ENCODE results near the gene PGGHG.

PGGHG gene

GRCh38 chr11:251550-251949 lies 37.4 kb upstream of the PGGHG start:
- TF ChIP-seq CTCF (IDR thresholded peaks at IDR 0.05; ENCODE audit: low read depth, low read length): no peak
- H3K4me3 ChIP-seq (ENCODE audit: low read depth, low read length): no peak overlapping the region

GRCh38 chr11:252666-253065 lies 36.3 kb upstream of the PGGHG start:
- H3K4me3 ChIP-seq (ENCODE audit: low read depth, low read length): no peak overlapping the region
- no peak for TF ChIP-seq CTCF (IDR thresholded peaks at IDR 0.05; ENCODE audit: low read depth, low read length)

GRCh38 chr11:253160-253885 lies 35.6 kb upstream of the PGGHG start:
- no peak overlapping the region for H3K4me3 ChIP-seq (ENCODE audit: low read depth, low read length)
- TF ChIP-seq CTCF (IDR thresholded peaks at IDR 0.05; ENCODE audit: low read depth, low read length): no peak

- no peak overlapping the region for H3K4me3 ChIP-seq (ENCODE audit: low read depth, low read length)
- TF ChIP-seq CTCF (IDR thresholded peaks at IDR 0.05; ENCODE audit: low read depth, low read length): no peak
Observed at GRCh38 chr11:253886-254270, 35.0 kb upstream of the PGGHG start.

GRCh38 chr11:255176-255575 lies 33.8 kb upstream of the PGGHG start:
- no peak overlapping the region for H3K4me3 ChIP-seq (ENCODE audit: low read depth, low read length)
- TF ChIP-seq CTCF (IDR thresholded peaks at IDR 0.05; ENCODE audit: low read depth, low read length): no peak

- TF ChIP-seq CTCF (IDR thresholded peaks at IDR 0.05; ENCODE audit: low read depth, low read length): no peak
- no peak overlapping the region for H3K4me3 ChIP-seq (ENCODE audit: low read depth, low read length)
Observed at GRCh38 chr11:255816-256215, 33.1 kb upstream of the PGGHG start.

- no peak for TF ChIP-seq CTCF (IDR thresholded peaks at IDR 0.05; ENCODE audit: low read depth, low read length)
- no peak overlapping the region for H3K4me3 ChIP-seq (ENCODE audit: low read depth, low read length)
Observed at GRCh38 chr11:256952-257737, 31.8 kb upstream of the PGGHG start.

Measured in WI38 (cell line).